Activated CD4-positive, alpha-beta T cell treated with anti-CD3 and anti-CD28 coated beads, Interleukin-2, amount 50 U/mL, for 16 hours (primary cell): ENCODE results near the gene PTBP1.
"Not testable (repeated sequence)": the region's sequence is repeated elsewhere in the genome, so short reads cannot be mapped to it uniquely, and the experiment has no call there.

Experiments used
- DNase-seq: peaks from one replicate; pipeline ENCODE4 v3.0.0-alpha.2; 2020

The PTBP1 gene

DNA sequence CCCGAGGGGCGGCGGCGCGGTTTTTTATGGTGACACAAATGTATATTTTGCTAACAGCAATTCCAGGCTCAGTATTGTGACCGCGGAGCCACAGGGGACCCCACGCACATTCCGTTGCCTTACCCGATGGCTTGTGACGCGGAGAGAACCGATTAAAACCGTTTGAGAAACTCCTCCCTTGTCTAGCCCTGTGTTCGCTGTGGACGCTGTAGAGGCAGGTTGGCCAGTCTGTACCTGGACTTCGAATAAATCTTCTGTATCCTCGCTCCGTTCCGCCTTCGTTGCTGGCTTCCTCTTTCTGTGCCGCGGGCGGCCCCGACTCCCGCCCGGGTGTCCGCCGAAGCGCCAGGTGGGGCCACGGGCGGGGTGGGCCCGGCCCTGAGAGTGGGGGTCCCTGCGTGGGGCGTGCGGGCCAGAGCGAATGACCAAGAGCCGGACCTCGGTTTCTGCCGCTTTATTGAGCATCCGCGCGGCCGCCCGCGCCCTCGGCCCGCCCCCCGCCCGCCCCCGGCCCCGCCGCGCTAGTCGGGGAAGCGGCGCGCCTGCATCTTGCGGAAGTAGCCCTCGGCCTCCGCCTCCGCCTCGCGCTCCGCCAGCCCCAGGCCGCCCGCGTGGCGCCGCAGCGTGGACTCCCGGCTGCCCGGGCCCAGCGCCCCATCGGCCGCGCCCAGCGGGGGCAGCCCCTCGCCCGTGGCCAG is 14.9 kb downstream of the PTBP1 start:
- no peak for DNase-seq

DNA sequence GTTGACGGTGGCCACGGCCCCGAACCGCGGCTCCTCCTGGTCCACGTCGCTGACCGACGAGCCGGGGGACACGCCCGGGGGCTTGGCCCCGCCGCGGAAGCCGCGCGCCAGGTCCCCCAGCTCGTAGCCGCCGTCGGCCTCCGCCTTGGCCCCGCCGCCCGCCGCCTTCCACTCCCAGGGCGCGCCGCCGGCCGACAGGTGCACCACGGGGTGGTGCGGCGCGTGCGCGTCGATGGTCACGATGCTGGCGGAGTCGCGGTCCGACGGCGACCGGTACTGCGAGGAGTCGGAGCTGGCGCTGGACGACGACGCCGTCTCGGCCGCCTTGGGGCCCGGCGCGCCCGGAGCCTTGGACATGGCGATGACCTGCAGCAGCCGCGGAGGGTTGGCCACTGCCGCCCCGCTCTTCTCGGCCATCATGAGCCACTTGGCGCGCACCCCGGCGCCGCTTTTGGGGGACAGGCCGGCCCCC is 15.5 kb downstream of the PTBP1 start:
- DNase-seq: no peak

DNA sequence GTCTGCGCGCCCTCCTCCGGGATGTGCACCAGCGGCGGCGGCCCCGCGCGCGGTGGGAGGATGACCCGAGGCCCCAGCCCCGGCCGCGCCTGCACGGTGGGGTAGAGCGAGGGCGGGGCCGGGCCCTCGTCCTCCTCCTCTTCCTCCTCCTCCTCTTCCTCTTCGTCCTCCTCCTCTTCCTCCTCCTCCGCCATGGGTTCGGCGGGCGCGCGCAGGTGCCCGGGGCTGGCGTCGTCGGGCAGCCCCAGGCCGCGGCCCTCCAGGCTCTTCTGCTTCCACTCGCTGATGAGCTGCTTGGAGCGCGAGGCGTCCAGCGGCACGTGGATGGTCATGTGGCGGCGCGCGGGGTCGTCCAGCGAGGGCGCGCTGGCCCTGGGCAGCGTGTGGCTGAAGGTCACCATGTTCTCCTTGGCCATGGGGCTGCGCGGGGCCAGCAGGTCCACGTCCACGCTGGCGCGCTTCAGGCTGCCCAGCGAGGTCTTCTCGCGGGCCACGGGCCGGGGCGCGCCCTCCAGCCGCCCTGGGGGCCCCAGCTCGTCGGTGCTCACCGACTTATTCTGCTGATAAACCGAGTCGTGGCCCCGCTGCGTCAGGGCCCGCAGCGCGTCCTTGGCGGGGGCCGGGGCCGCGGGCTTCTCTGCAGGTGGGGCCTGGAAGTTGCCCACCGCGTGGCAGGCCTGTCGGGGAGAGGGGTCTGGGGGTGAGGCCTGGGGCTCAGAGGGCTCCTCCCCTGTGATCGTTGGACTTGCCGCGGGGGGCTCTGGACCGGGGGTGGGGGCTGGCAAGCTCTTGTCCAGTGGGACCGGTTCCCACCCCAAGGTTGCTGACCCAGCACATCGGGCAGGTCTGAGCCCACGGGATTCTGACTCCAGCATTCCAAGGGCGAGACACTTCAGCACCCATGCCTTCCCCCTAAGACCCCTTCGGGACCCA is 16.2 kb downstream of the PTBP1 start:
- no peak for DNase-seq

DNA sequence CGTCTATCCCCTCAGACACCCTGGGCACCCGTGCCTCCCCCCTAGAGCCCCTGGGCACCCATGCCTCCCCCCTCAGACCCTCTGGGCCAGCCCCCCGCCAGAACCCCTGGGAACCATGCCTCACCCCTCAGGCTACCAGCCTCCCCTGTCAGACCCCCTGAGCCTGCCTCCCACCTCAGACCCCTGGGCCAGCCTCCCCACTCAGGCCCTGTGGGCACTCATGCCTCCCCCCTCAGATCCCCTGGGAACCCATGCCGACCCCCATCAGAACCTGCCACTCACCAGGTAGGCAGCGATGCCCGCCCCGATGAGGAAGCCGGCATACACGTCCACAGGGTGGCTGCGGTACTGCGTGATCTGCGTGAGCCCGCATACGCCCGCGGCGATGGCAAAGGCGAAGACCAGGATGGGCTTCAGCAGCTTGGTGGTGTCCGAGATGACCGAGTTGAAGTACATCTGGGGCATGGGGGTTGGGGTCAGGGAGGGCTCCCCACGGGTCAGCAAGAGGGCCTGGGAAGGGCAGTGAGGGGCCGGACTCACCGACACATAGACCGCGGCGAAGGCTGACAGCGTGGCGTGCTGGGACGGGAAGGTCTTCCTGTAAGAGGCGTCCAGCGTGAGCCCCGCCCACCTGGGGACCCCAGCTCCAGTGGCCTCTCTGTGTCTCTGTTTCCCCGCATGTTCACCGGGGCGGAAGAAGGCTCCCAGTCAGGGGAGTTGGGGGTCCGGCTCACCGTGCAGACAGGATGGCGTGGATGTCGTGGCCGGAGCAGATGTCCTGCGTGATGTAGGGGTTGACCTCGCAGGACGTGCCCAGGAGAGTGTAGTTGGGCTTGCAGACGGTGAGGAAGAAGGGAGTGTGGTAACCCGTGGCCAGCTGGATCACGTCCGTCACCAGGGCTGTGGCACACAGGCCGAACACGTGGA is 17.2 kb downstream of the PTBP1 start:
- DNase-seq: no peak

DNA sequence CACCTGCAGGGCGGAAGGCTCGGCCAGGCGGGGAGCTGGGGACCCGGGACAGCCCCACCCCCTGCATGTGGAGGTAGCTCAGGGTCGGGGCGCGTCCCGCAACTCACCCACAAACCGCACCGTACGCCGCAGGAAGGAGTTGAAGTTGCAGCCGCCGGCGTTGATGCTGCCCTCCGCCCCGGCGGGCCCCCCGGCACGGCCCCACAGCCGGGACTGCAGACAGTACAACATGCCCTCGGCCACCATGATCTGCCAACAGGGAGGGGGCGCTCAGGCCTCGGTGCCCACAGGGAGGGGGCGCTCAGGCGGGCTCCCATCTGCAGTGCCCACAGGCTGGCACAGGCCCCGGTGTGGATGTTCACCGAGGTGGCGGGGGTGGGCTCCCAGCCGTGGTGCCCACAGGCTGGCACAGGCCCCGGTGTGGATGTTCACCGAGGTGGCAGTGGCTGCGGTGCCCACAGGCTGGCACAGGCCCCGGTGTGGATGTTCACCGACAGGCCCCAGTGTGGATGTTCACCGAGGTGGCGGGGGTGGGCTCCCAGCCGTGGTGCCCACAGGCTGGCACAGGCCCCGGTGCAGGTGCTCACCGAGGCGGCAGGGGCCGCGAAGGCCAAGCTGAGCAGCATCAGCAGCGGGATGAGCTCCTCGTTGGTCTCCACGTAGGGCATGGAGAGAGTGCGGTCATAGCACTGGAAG is 18.0 kb downstream of the PTBP1 start:
- DNase-seq: no peak

DNA sequence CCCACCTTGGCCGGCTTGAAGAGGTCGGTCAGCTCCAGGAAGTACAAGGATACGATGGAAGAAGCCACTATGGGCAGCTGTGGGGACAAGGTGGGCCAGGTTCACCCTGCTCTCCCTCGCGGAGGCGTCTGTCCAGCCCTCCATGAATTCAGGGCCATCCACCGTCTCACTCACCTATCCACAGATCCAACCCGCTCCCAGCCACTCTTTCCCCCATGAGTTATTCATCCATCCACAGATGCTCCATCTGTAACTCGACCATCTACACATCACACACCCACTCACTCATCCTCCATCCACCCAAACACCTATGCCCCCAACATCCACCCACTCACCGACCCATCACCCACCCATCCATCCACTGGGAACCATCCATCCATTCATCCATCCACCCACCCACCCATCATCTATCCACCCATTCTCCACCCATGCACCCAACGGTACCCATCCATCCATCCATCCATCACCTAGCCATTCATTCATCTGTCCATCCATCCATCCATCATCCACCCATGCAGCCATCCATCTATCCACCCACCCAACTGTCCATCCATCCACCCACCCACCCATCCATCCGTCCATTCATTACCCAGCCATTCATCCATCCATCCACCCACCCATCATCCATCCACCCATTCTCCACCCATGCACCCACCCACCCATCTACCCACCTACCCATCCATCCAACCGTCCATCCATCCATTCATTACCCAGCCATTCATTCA is 18.7 kb downstream of the PTBP1 start:
- no peak for DNase-seq

DNA sequence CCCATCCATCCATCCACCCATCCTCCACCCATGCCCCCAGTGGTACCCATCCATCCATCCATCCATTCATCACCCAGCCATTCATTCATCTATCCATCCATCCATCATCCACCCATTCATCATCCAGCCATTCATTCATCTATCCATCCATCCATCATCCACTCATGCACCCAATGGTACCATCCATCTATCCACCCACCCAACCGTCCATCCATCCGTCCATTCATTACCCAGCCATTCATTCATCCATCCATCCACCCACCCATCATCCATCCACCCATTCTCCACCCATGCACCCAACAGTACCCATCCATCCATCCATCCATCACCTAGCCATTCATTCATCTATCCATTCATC is 19.2 kb downstream of the PTBP1 start:
- no peak for DNase-seq

DNA sequence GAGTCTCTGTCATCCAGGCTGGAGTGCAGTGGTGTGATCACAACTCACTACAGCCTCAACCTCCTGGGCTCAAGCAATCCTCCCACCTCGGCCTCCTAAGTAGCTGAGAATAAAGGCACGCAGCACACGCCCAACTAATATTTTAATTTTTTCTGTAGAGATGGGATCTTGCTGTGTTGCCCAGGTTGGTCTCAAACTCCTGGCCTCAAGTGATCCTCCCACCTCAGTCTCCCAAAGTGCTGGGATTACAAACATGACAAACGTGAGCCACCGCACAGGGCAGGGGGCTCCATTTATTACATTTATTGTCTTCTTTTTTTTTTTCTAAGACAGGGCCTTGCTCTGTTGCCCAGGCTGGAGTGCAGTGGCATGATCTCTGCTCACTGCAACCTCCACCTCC is 23.0 kb downstream of the PTBP1 start:
- DNase-seq: not testable (repeated sequence)

DNA sequence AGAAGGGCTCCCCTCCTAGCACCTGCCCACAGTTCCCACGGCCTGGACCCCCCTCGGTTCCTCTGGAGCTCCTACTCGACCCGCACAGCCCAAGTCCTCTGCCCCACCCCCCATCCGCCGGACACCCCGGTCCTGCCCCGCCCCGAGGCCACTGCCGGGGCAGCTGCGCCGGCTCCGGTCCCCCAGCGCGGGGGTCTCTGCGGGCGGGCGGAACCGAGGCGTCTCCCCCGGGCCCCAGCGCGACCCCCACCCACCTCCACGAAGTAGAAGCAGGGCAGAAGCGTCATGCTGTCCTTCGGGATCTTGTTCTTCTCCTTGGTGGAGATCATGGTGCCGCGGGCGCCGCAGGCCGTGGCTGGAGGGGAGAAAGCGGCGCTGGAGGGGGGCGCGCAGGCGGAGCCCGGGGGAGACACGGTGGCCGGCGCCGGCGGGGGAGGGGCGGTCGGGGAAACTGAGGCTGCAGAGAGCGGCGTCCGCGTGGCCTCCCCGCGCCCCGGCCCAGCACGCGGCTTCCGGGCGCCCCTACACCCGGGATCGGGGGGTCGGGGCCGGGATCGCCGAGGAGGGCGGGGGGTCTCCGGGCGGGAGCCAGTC is 24.1 kb downstream of the PTBP1 start:
- DNase-seq: no peak

DNA sequence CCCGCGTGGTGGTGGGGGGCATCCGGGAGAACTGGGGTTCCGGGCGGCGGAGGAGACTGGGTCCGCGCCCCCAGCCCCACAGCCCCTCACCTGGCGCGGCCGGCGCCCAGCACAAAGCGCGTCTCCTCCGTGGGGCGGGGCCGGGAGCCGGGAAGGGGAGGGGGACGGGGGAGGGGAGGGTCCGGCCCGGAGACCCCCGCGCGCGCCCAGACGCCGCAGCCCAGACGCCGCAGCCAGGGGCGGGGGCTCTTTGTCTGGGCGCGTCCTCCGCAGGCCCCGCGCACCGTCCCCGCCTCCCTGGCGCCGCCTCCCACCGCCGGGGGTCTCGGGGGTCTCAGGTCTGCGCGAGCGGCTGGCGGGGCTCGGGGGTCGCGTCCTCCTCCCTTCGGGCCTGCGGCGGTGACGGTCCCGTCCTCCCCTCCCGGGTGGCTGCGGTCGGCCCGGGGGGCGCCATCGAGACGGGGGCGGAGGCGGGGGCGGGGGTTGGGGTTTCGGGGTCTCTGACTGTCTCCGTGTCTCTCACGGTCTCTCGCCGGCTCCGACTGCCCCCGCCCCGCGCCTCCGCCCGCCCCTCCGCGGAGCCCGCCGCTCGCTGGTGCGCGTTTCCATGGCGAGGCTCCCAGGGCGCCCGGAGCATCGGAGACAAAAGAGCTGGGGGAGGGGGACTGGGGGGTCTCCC is 24.7 kb downstream of the PTBP1 start, which contains the start of gene PLPPR3:
Gene PLPPR3 (minus strand): TSS at position 131 of the 679 bp plus-strand sequence. CDS start 396 bp downstream, outside the sequence.
- DNase-seq: no peak

DNA sequence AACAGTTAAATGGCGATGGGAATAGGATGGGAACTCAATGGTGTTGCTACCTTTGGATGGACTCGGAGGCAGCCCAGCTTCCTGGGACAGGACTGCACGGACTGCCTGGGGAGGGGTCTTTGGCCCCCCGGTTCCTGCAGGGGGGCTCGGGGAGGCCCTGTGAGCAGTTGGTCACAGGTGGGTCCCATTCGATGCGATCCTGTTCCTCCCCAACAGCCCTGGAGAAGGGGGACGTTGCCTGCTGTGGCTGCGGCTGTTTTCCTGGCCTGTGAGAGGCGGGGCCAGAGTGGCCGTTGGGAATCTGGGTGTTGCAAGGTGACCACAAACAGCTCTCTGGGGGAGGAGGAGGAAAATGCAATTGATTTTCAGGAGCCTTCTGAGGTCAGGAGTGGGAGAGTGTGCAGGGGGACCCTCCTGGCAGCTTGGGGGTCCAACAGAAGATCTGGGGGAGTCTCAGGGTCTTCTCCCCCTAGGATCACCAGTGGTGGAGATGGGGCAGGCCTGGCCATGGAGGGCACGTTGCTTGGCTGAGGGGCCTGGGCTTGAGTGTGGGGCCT is 26.4 kb downstream of the PTBP1 start:
- no peak for DNase-seq

DNA sequence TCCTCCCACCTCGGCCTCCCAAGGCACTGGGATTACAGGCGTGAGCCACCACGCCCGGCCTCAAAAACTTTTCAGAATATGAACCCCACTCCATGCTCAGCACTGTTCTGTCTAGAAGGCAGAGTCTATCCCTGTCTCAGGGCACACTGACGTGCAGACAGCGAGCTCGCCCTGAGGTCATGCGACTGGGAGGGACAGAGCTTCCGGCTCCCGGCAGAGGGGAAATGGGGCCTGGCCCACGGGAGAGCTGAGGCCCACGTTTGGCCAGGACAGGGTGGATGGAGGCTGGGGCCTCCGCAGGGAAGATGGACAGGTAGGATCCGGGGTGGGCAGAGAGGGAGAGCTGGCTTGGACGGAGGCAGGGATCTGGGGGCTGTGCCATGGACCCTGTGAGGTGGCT is 27.6 kb downstream of the PTBP1 start:
- no peak for DNase-seq

DNA sequence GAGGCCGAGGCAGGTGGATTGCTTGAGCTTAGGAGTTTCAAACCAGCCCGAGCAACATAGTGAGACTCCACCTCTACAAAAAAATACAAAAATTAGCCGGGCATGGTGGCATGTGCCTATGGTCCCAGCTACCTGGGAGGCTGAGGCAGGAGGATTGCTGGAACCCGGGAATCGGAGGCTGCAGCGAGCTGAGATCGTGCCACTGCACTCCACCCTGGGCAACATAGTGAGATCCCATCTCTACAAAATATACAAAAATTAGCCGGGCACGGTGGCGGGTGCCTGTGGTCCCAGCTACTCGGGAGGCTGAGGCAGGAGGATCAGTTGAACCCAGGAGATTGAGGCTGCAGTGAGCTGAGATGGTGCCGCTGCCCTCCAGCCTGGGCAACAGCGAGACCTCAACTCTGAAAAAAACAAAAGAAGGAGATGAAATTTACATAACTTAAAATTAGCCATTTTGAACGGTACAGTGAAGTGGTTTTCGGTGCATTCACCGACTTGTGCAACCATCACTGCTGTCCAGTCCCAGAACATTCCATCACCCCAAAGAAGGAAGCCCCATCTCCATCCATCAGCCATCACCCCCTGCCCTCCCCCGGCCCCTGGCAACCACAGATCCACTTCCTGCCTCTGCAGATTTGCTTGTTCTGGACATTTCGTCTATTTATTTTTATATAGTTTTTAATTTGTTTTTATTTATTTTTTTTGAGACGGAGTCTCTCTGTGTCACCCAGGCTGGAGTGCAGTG is 28.8 kb downstream of the PTBP1 start:
- DNase-seq: no peak

DNA sequence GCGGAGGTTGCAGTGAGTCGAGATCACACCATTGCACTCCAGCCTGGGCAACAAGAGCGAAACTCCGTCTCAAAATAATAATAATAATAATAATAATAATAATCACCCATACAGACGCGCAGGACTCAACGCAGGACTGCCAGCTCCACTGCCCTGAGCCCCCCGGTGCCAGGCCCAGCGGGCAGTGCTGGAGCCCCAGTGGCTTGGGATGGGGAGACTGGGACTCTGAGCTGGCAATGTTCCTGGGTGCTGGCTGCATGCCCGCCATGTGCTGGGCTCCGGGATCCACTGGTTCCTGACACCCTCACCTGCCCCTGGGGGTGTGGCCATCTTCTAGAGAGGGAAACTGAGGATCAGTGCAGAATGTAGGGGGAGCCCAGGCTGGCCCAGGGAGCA is 30.1 kb downstream of the PTBP1 start:
- DNase-seq: no peak

DNA sequence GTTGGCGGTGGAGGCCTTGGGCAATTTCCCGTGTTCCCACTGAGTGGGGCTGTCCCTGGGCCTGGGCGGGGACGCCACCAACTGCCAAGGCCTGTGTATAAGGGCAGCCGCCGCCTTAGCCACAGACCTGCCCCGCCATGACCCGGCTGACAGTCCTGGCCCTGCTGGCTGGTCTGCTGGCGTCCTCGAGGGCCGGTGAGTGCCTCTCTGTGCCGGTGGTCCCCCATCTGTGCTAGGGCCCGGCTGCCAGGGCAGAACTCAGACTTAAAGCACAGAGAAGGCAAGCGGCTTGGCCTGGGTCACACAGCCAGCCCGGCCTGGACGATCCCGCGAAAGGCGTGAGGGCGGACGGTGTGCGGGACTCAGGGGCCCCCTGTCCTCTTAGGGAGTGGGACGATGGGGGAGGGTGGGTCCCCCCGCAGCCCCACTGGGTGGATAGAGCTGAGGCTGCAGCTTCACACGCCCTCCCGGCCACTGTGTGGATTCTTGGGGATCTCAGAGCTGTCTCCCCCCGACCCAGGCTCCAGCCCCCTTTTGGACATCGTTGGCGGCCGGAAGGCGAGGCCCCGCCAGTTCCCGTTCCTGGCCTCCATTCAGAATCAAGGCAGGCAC is 30.6 kb downstream of the PTBP1 start, which contains the start of gene AZU1:
Gene AZU1 (plus strand): TSS at position 128 of the 612 bp plus-strand sequence. CDS start 10 bp downstream, at position 138.
- no peak for DNase-seq

DNA sequence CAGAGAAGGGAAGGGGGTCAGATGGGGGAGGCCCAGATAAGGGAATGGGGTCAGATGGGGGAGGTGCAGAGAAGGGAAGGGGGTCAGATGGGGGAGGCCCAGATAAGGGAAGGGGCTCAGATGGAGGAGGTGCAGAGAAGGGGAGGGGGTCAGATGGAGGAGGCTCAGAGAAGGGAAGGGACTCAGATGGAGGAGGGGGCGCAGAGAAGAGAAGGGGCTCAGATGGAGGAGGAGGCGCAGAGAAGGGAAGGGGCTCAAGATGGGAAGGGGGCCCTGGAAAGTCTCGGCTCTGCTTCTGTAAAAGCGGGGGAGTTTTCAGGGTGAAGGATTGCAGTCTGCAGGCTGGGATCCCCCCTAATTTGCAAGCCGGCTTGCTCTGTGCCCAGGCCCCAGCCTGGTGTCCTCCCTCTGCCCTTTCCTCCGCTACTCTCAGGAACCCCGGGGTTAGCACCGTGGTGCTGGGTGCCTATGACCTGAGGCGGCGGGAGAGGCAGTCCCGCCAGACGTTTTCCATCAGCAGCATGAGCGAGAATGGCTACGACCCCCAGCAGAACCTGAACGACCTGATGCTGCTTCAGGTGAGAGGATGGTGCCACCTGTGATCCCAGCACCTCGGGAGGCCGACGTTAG is 32.0 kb downstream of the PTBP1 start:
- no peak for DNase-seq

DNA sequence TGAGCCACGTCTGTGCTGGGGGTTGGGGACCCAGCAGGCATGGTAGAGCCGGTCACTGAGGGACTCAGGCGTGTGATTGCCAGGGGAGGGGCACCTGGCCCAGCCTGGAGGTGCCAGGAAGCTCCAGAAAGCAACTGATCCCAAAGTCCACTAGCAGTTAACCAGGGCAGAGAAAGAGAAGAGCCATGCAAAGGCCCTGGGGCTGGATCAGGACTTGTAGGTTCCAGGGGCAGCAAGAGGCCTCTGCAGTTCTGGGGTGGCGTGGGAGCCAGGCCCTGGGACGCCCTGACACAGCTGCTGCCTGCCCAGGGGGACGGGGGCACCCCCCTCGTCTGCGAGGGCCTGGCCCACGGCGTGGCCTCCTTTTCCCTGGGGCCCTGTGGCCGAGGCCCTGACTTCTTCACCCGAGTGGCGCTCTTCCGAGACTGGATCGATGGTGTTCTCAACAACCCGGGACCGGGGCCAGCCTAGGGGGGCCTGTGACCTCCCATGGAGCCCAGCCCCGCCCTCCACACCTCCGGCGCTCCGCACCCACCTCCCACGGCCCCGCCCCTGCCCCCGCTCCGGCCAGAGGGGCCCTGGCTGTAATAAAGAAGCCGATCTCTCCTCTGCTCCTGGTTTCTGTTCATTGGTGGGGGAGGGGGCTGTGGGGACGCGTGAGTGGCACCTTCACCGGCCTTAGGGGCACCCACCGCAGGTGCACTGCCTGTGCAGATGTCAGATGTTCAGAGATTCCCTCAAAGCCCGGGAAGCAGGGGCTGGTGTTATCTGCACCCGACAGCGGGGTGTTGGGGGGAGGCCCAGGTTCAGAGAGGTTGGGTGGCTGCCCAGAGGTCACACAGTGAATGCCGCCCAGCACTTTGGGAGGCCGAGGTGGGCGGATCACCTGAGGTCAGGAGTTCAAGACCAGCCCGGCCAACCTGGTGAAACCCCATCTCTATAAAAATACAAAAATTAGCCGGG is 34.4 kb downstream of the PTBP1 start:
- DNase-seq: no peak
